Activated naive CD4-positive, alpha-beta T cell treated with anti-CD3 and anti-CD28 coated beads, Interleukin-2, amount 50 U/mL, for 16 hours (primary cell): ENCODE data around the gene MCRIP1.
"Not testable (repeated sequence)": the region's sequence is repeated elsewhere in the genome, so short reads cannot be mapped to it uniquely, and the experiment has no call there.

Source experiments
- DNase-seq: peaks from one replicate; pipeline ENCODE4 v3.0.0-alpha.2; 2020

The MCRIP1 gene

DNA sequence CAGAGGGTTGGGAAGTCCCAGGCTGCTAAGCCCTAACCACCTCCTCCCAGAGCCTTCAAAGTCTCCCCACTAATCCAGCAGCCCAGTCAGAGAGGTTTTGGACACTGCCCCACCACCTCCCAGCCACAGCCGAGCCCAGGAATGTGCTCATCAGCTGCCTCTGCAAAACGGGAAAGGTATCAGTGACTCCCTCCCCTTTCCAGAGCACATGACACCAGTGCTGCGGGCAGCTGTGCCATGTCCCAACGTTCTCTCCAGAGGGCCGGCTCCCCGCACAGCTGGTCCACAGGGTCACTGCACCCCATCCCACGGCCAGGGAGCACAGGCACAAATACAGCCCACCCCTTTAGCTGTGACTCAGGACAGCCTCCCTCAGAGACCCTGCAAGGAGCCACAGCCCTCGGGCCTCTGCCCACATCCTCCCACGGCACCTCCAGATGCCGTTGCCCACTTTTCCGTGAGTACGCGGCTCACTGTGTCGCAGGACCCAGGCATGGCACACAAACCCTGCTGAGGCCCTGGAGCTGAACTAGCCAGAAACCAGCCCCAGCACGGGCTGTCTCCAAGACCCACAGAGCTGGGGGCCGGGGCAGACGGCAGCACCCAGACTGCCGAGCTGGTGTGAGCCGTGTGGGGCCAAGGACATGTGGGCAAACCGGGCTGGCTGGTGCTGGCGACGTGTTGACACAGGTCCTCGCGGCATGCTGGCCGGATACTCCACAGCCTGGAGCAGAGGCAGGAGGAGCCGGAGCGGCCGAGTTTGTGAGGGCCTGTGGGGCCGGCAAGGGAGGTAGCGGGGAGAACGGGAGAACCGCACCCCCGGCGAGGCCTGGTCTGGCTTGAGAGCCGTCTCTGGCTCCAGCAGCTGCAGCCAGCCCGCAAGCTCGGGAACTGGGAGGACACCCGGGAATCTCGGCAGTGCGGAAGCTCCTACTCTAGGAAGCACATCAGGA lies 8.0 kb upstream of the MCRIP1 start:
- no peak for DNase-seq

- not testable (repeated sequence) for DNase-seq
Observed at GRCh38 chr17:81840059-81840458, 7.0 kb upstream of the MCRIP1 start.

DNA sequence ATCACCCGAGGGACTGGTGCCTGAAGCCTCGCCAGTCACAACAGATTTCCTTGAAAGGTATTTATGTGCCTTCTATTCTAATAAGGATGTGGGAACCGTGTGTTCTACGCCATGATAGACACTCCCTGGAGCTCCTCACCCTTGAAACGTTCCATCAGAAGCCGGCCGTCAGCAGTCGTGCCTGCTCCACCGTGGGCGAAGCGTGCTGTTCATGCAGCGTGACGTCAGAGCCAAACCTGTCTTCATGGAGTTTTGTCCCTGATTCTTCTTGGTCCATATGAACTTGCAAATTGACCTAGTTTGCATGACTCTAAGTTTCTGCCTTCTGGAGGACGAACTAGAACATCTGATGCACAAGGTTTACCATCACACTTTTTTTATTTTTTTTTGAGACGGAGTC lies 6.2 kb upstream of the MCRIP1 start:
- DNase-seq = no peak

- DNase-seq = no peak
Observed at GRCh38 chr17:81838753-81839255, 5.7 kb upstream of the MCRIP1 start.

DNA sequence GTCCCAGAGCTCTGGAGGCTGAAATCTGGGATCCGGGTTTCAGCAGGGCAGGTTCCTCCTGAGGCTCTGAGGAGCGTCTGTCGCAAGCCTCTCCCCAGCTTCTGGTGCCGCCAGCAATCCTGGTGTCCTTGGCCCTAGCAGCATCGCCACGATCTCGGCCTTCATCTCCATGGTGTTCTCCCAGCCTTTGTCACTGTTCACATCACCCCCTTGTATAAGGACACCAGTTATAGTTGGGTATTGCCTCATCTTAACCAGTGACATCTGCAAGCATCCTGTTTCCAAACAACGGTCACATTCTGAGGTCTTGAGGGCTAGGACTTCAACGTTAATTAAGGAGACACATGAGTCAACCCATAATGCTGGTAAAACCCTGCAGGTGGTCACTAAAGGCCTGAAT lies 4.5 kb upstream of the MCRIP1 start:
- no peak for DNase-seq

GRCh38 chr17:81834831-81835267 lies 1.8 kb upstream of the MCRIP1 start, which contains the start of gene PPP1R27:
Gene PPP1R27 (minus strand): TSS chr17:81835050. CDS start chr17:81834953, 97 bp downstream.
- DNase-seq = no peak

GRCh38 chr17:81833921-81834830 lies 1.1 kb upstream of the MCRIP1 start:
- no peak for DNase-seq

DNA sequence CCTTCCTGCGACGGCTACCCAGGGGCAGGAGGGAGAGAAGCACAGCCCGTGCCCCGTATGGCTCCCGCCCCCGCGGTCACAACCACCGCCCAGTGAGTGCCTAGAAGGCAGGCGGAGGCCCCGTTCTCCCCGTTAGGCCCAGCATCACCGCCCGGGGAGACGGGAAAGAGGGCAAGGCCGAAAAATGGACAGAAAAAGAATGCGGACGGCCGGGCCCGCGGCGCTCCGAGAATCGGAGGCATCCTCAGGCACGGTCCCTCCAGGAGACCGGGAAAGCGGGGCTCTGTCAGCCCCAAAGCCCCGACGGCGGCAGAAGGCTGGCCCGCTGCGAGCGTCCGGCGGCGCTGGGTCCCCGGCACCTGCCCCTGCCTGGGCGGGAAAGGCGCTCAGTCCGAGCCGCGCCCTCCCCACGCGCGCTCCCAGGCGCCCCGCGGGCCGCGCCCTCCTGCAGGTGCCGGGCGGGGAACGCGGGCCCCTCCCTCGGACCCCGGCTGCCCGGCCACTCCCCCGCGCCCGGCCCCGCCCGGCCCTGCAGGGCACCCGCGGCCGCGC lies 407 bp downstream of the MCRIP1 start:
- DNase-seq = peak; percentile 56

- peak; percentile 60 for DNase-seq
Observed at GRCh38 chr17:81831957-81832607, 1.0 kb downstream of the MCRIP1 start.

GRCh38 chr17:81831563-81831956 lies 1.5 kb downstream of the MCRIP1 start:
- DNase-seq = no peak

DNA sequence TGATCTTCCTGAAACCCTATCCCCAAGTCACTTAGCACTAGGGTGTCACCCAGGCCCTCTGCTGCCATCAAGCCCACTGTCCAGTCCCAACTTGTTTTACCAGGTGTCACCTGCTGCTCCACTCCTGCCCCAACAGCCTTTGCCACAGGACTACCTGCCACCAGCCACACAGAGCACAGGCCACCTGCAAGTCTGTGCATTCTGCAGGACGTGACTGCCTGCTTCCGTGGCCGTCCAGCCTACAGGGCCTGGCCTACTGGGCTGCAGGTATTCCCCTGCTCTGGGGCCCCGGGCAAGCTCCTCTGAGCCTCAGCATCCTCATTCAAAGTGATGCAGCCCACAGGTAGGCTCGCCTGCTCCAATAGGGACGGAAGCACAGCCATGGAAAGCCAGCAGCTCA lies 3.2 kb downstream of the MCRIP1 start:
- DNase-seq = no peak

DNA sequence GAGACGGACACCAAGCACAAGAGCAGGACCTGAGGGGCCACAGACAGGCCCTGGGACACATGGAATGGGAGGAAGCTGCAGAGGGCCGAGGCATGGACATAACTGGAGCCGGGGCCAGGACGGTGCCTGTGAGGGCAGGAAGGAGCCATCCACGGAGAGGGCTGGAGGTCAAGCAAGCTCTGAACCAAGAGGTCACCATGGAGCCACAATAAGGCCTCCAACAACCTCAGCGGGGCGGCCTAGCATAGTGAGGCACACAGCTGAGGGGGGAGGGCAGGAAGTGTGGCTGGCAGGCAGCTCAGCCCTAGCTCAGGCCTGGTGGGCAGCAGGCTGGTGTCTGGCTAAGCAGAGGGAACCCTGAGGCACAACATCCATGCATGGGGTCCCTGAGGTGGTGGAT lies 4.4 kb downstream of the MCRIP1 start:
- DNase-seq = no peak

- no peak for DNase-seq
Observed at GRCh38 chr17:81825841-81826466, 7.1 kb downstream of the MCRIP1 start.

GRCh38 chr17:81824595-81824994 lies 8.5 kb downstream of the MCRIP1 start:
- DNase-seq = no peak

DNA sequence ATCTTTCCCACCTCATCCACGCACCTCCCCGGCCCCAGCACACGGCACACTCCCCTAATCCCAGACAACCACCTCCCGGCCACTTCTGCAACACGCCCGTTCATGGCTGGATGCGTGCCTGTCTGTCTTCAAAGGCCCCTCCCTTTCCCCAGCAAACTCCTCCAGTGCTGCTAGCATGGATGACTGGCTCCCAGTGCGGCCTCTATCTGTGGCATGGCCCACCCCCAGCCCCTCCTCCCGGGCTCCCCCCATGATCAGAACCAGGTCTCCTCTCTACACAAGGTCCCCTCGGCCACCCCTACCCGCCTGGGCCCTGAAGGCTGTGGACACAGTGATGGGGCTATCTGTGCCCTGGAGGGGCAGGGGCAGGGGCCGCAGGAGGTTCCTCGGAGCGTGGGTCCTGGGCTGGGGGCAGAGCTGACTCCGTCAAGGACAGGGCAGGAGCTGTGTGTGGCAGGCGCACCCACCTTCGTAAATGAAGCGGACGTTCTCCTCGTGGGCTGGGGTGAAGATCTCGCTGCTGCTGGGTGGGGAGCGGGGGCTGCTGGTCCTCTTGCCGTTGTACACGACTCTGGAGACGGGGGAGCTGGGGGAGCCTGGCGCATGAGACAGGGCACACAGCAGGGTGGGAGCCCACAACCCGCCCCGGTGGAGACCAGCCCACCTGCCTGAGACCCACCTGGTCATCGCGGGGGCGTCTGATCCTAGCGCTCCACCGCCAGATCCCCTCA lies 9.1 kb downstream of the MCRIP1 start:
- DNase-seq = no peak

DNA sequence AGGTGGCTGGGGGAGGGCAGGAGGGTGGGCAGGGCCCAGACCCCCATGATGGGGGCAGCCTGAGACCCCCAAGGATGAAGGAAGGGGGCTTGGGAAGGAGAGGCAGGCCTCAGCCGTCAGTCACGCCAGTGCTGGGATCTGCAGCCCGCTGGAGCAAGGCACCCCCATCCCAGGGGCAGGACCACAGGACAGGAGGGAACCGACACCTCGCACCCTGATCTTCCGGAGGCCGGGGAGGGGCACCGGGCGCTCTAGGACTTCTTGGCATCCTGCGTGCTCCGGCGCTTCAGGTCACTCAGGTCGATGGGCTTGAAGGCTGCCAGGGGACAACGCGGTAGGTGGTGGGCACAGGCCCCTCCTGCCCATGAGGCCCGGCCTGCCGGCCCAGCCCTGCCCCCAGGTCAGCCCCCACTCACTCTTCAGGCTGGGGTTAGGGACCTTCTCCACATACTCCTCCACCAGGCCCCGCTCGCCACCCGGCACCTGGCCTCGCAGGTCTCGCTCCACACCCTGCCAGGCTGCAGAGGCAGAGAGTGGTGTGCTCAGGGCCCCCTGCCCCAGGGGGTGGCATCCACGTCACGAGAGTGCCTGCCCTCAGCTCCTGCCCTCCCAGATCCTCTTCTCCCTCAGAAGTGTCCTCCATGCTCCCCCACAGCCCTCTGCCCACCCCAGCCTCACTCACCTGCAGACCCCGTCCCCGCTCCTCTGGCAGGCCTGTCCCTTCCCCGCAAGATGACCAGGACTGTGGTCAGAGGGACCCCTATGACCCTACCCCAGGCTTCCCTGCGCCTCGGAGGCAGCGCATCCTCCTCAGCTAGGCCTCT lies 9.9 kb downstream of the MCRIP1 start:
- DNase-seq = no peak

- no peak for DNase-seq
Observed at GRCh38 chr17:81822312-81822637, 10.8 kb downstream of the MCRIP1 start.

DNA sequence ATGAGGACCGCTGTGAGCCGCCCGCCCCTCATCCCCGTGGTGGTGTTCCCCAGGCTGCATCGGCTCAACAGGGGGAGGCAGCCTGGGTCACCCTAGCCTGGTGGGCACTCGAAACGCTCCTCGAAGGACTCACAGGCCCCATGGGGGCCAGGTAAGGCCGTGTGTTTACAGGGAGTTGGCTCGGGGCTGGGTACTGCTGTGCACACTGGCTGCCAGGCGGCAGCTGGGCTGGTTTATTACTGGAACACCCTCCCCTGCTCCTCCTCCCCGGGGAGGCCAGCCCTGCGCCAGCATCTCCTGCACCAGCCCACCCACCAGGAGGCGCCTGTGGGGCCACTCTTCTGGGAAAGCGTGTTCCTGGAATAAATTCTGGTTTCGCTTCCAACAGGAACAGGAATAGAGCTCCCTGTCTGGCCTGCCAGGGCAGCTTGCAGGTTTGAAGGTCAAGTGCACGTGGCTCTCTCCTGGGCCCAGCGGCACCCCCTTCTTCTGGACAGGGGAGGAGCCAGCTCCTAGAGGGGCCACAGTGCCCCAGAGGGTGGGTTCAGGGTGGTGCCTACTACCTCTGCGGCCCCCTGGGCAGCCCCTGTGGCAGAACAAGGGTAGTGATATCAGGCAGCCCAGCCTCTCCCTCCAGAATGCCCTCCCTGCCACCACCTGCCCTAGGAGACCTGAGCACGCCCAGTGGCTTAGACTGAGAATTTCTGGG lies 11.3 kb downstream of the MCRIP1 start:
- no peak for DNase-seq

DNA sequence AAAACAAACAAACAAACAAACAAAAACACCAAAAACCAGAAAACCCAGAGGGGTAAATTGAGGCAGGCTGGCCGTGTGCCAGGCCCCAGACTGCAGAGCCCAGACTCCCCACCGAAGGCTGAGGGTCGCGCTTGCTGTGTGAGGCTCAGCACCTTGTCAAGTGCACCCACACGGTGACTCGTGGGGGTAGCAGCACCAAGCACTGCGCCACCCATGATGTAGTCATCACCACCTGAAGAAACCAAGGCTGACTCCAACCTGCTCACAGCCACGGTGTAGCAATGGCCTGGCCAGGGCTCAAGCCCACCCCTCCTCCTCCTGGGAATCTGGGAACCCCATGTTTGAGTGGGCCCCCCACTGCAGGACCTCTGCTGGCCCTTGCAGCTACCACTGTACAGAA lies 11.9 kb downstream of the MCRIP1 start:
- no peak for DNase-seq

DNA sequence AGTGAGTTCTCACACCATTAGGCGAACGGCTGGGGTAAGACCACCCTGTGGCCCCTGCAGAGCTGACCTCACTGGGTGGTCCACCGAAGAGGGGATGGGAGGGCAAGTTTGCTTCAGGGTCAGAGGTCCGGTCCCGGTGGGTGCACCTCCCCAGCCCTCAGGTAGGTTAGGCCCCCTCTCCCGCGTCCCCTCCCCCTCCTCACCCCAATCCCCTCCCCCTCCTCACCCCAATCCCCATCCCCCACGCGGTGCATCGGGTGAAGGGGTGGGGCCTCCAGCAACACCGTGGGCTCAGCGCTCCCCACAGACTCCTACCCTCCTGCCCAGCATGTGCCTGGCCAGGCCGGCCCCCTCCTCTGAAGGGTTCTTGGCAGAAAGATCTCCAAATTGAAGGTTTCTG lies 13.4 kb downstream of the MCRIP1 start:
- DNase-seq = no peak
